ENCODE measurements around the gene C22orf23. TPM values are rescaled to one million over a fixed set of nuclear protein-coding genes. Genes with fewer than 3 reads are reported as not detected.

Gene C22orf23
- total and polyA plus RNA-seq, 10 donors, result 0.04 to 0.16 (median 0.05) TPM; not detected in 7

DNA sequence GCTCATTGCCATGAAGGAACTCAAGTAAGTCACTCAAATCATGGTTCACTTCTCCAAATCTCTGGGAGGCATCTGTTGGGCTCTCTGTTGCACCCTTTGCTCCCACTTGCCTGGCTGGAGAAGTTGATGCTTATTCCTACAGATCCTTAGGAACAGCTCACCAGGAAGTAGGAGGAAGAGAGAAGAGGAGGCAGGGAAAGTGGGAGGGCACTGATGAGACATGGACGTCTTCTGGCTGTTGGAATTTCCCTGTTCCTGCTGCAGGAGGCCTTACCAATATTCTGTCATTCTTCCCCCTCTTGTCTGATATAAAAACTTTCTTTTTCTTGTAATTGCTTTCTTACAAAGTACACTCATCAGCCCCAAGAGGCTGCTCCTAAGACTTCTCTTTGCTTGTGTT is 13.7 kb upstream of the C22orf23 start:
- Histone ChIP-seq H3K27me3 (replicated peaks in 1 of 7) (no peaks in the 10 kb centered on the region), H3K27ac (no peak overlapping the region), H3K36me3 (peaks cover 0 to 88% (median 40%) of the 10 kb centered on the region in 6 donors), H3K4me1 (peaks cover 0 to 10% (median 4%) of the 10 kb centered on the region in 6 donors), H3K9me3 (no peaks in the 10 kb centered on the region), H3K4me3 (no peak overlapping the region)
- WGBS, 5 donors, result 56 to 77% (median 64%) methylated on average over 1 of the region's 1 CpG
- DNase-seq, result no peak
- intact Hi-C loops (cut with DNase I; ENCODE audit: low total_unique reads), result loop anchor here (10.0 kb wide), 1 partner anchor 152 kb away; no protein-coding TSS in a partner anchor
- TF ChIP-seq CTCF (IDR thresholded peaks at IDR 0.05 in 8 of 11, conservative IDR thresholded peaks at IDR 0.05 in 3 of 11), result no peak
- no peak for TF ChIP-seq POLR2A (IDR thresholded peaks at IDR 0.05)
- TF ChIP-seq POLR2AphosphoS5 (IDR thresholded peaks at IDR 0.05), result no peak

GRCh38 chr22:37965940-37966664 is 12.7 kb upstream of the C22orf23 start:
- no peak overlapping the region for H3K4me3 ChIP-seq
- H3K9me3 ChIP-seq, result no peaks in the 10 kb centered on the region
- peaks cover 0 to 10% (median 4%) of the 10 kb centered on the region in 6 donors for H3K4me1 ChIP-seq
- WGBS, 5 donors, result 88 to 94% (median 92%) methylated on average over 9 of the region's 9 CpGs
- H3K27ac ChIP-seq, result no peak overlapping the region
- no peaks in the 10 kb centered on the region for H3K27me3 ChIP-seq (replicated peaks in 1 of 7)
- peaks cover 0 to 90% (median 50%) of the 10 kb centered on the region in 6 donors for H3K36me3 ChIP-seq
- DNase-seq, result no peak
- intact Hi-C loops (cut with DNase I; ENCODE audit: low total_unique reads), result loop anchor here (10.0 kb wide), 1 partner anchor 151 kb away; no protein-coding TSS in a partner anchor
- TF ChIP-seq CTCF (IDR thresholded peaks at IDR 0.05 in 8 of 11, conservative IDR thresholded peaks at IDR 0.05 in 3 of 11) (no peak), POLR2A (IDR thresholded peaks at IDR 0.05) (no peak), POLR2AphosphoS5 (IDR thresholded peaks at IDR 0.05) (no peak)

DNA sequence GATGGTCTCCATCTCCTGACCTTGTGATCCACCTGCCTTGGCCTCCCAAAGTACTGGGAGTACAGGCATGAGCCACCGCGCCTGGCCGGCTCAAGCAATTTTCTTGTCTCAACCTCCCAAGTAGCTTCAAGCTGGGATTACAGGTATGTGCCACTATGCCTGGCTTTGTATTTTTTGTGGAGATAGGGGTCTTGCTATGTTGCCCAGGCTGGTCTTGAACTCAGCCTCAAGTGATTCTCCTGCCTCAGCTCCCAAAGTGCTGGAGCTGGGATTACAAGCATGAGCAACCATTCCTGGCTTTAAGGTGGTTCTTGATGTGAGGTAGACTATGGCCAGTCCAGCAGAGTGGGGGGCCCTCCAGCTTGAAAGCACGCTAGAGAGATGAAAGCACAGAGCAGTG is 7.7 kb upstream of the C22orf23 start:
- peaks cover 3 to 97% (median 68%) of the 10 kb centered on the region in 6 donors for H3K36me3 ChIP-seq
- intact Hi-C loops (cut with DNase I; ENCODE audit: low total_unique reads), result loop anchor here (10.0 kb wide), 1 partner anchor 146 kb away; no protein-coding TSS in a partner anchor
- no peaks in the 10 kb centered on the region for H3K27me3 ChIP-seq (replicated peaks in 1 of 7)
- no peak for DNase-seq
- no peak overlapping the region for H3K4me3 ChIP-seq
- peaks cover 0 to 27% (median 4%) of the 10 kb centered on the region in 6 donors for H3K4me1 ChIP-seq
- 95 to 99% (median 98%) methylated on average over 4 of the region's 4 CpGs for WGBS, 5 donors
- no peak overlapping the region for H3K27ac ChIP-seq
- no peaks in the 10 kb centered on the region for H3K9me3 ChIP-seq
- TF ChIP-seq POLR2AphosphoS5 (IDR thresholded peaks at IDR 0.05), result no peak
- TF ChIP-seq POLR2A (IDR thresholded peaks at IDR 0.05), result no peak
- no peak for TF ChIP-seq CTCF (IDR thresholded peaks at IDR 0.05 in 8 of 11, conservative IDR thresholded peaks at IDR 0.05 in 3 of 11)

GRCh38 chr22:37959231-37959825 is 5.9 kb upstream of the C22orf23 start:
- 96 to 99% (median 97%) methylated on average over 18 of the region's 18 CpGs for WGBS, 5 donors
- no peak for TF ChIP-seq POLR2AphosphoS5 (IDR thresholded peaks at IDR 0.05)
- TF ChIP-seq POLR2A (IDR thresholded peaks at IDR 0.05), result no peak
- no peak for TF ChIP-seq CTCF (IDR thresholded peaks at IDR 0.05 in 8 of 11, conservative IDR thresholded peaks at IDR 0.05 in 3 of 11)
- no peak overlapping the region for H3K4me3 ChIP-seq
- H3K4me1 ChIP-seq, result peaks cover 6 to 34% (median 11%) of the 10 kb centered on the region in 6 donors
- no peak overlapping the region for H3K27ac ChIP-seq
- no peaks in the 10 kb centered on the region for H3K27me3 ChIP-seq (replicated peaks in 1 of 7)
- DNase-seq, result no peak
- H3K36me3 ChIP-seq, result peaks cover 3 to 85% (median 68%) of the 10 kb centered on the region in 6 donors
- intact Hi-C loops (cut with DNase I; ENCODE audit: low total_unique reads), result no loop called here
- H3K9me3 ChIP-seq, result no peaks in the 10 kb centered on the region

All from spleen (tissue), 11 donors.